SK-N-SH treated with all-trans-retinoic acid at 6 μM for 48 hours (cell line): ENCODE data around the gene DEPDC4.

Source experiments
- ARNTL ChIP-seq: fragments of 450-650 bp; formaldehyde crosslinking; IDR thresholded peaks from 2 replicates; pipeline ENCODE4 v1.5.0; 2020; ENCODE audit warnings: low read depth, mild to moderate bottlenecking, moderate library complexity, borderline replicate concordance
- CSDC2 ChIP-seq: fragments of 250-450 bp; sonication (Bioruptor Pico); IDR thresholded peaks from 2 replicates; pipeline ENCODE4 v1.5.0; 2020; ENCODE audit warnings: mild to moderate bottlenecking, moderate library complexity
- GLIS3 ChIP-seq: fragments of 250-450 bp; sonication (Bioruptor Pico); IDR thresholded peaks from 2 replicates; pipeline ENCODE4 v1.5.0; 2020; ENCODE audit warnings: mild to moderate bottlenecking, moderate library complexity
- PATZ1 ChIP-seq: fragments of 250-450 bp; sonication (Bioruptor Pico); IDR thresholded peaks from 2 replicates; pipeline ENCODE4 v1.8.0; 2020; ENCODE audit warnings: mild to moderate bottlenecking, moderate library complexity, borderline replicate concordance
- RARB ChIP-seq: fragments of 250-450 bp; sonication (Bioruptor Pico); IDR thresholded peaks from 2 replicates; pipeline ENCODE4 v1.8.0; 2021; ENCODE audit warnings: mild to moderate bottlenecking, moderate library complexity
- SNAI2 ChIP-seq: fragments of 250-450 bp; sonication (Bioruptor Pico); IDR thresholded peaks from 2 replicates; pipeline ENCODE4 v1.5.0; 2020; ENCODE audit warnings: mild to moderate bottlenecking, moderate library complexity
- TSHZ2 ChIP-seq: fragments of 250-450 bp; sonication (Bioruptor Pico); IDR thresholded peaks from 2 replicates; pipeline ENCODE4 v1.5.0; 2020; ENCODE audit warnings: mild to moderate bottlenecking, moderate library complexity
- ZFP30 ChIP-seq: fragments of 450-650 bp; formaldehyde crosslinking; IDR thresholded peaks from 2 replicates; pipeline ENCODE4 v1.5.0; 2022; ENCODE audit warnings: mild to moderate bottlenecking, moderate library complexity
- ZNF70 ChIP-seq: fragments of 450-650 bp; formaldehyde crosslinking; IDR thresholded peaks from 2 replicates; pipeline ENCODE4 v1.5.0; 2020; ENCODE audit warnings: mild to moderate bottlenecking, moderate library complexity
- ZNF8 ChIP-seq: fragments of 450-650 bp; formaldehyde crosslinking; IDR thresholded peaks from 2 replicates; pipeline ENCODE4 v1.5.0; 2020; ENCODE audit warnings: mild to moderate bottlenecking, moderate library complexity
- TF ChIP-seq, protein P1 (sequence below): fragments of 250-450 bp; sonication (Bioruptor Pico); IDR thresholded peaks from 2 replicates; pipeline ENCODE4 v1.8.0; 2021; ENCODE audit warnings: low read depth, mild to moderate bottlenecking, moderate library complexity, borderline replicate concordance

GRCh38 chr12:100289038-100289437 lies 22.2 kb upstream of the DEPDC4 start:
- TF ChIP-seq PATZ1 (no peak), TSHZ2 (CRISPR knock-in tag) (no peak), ZNF70 (CRISPR knock-in tag) (no peak), ZNF8 (CRISPR knock-in tag) (no peak), ARNTL (CRISPR knock-in tag) (no peak), RARB (CRISPR knock-in tag) (no peak), GLIS3 (no peak), ZFP30 (CRISPR knock-in tag) (no peak), CSDC2 (CRISPR knock-in tag) (no peak), SNAI2 (CRISPR knock-in tag) (no peak)
- TF ChIP-seq, protein P1, sequence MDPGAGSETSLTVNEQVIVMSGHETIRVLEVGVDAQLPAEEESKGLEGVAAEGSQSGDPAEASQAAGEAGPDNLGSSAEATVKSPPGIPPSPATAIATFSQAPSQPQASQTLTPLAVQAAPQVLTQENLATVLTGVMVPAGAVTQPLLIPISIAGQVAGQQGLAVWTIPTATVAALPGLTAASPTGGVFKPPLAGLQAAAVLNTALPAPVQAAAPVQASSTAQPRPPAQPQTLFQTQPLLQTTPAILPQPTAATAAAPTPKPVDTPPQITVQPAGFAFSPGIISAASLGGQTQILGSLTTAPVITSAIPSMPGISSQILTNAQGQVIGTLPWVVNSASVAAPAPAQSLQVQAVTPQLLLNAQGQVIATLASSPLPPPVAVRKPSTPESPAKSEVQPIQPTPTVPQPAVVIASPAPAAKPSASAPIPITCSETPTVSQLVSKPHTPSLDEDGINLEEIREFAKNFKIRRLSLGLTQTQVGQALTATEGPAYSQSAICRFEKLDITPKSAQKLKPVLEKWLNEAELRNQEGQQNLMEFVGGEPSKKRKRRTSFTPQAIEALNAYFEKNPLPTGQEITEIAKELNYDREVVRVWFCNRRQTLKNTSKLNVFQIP (CRISPR knock-in tag), result no peak
